WTC11 (cell line): ENCODE results near the gene FCHSD1. TPM values are rescaled to one million over a fixed set of nuclear protein-coding genes. Genes with fewer than 3 reads are reported as not detected.
A peak's percentile ranks its signal among the peaks of the same experiment; 100 is the strongest.

Experiments used
- ATAC-seq: fragments of 200-7000 bp; cut with Tn5 transposase; 2 replicates; pipeline ENCODE4 v1.10.0; 2021; ENCODE audit warnings: mild to moderate bottlenecking, moderate library complexity
- CTCF ChIA-PET: fragments of 300-600 bp; sonication (Branson Sonifier 250); formaldehyde crosslinking; loops from one replicate; lab custom pipeline; 2021; ENCODE audit warnings: antibody characterized with exemption; lab: Charles Lee
- POLR2A ChIA-PET: fragments of 350-600 bp; sonication (Branson Sonifier 250); formaldehyde crosslinking; loops from one replicate; lab custom pipeline; 2021; ENCODE audit warnings: antibody characterized with exemption; lab: Charles Lee
- DNase-seq: peaks from one replicate; pipeline ENCODE4 v3.0.0; 2021; ENCODE audit warnings: low spot score
- H3K27ac Mint-ChIP-seq: 2 replicates; pipeline ENCODE4 v1.8.0; 2021; ENCODE audit warnings: mixed read lengths
- H3K27me3 Mint-ChIP-seq: 2 replicates; pipeline ENCODE4 v1.8.0; 2021; ENCODE audit warnings: low read depth, mild to moderate bottlenecking, moderate library complexity, mixed read lengths
- H3K36me3 Mint-ChIP-seq: 2 replicates; pipeline ENCODE4 v1.8.0; 2021; ENCODE audit warnings: mixed read lengths
- H3K4me1 Mint-ChIP-seq: 2 replicates; pipeline ENCODE4 v1.8.0; 2022; ENCODE audit warnings: mixed read lengths
- H3K4me3 Mint-ChIP-seq: 2 replicates; pipeline ENCODE4 v1.8.0; 2021; ENCODE audit warnings: mild to moderate bottlenecking, moderate library complexity, mixed read lengths
- H3K9me3 Mint-ChIP-seq: 2 replicates; pipeline ENCODE4 v1.8.0; 2021; ENCODE audit warnings: mixed read lengths
- EMX1 ChIP-seq: fragments of 250-450 bp; sonication (Bioruptor Pico); IDR thresholded peaks from 2 replicates; pipeline ENCODE4 v1.8.0; 2021; ENCODE audit warnings: mild to moderate bottlenecking
- GABPB1 ChIP-seq: sonication (generic); formaldehyde crosslinking; IDR thresholded peaks from 2 replicates; pipeline ENCODE4 v1.8.1; 2023; ENCODE audit warnings: mild to moderate bottlenecking, missing genetic modification reagents
- NFYB ChIP-seq: sonication (generic); formaldehyde crosslinking; conservative IDR thresholded peaks from 2 replicates; pipeline ENCODE4 v1.8.0; 2022; ENCODE audit warnings: low read depth, missing genetic modification reagents
- NR1H2 ChIP-seq: sonication (generic); formaldehyde crosslinking; IDR thresholded peaks from 2 replicates; pipeline ENCODE4 v1.9.0; 2021; ENCODE audit warnings: mild to moderate bottlenecking, moderate library complexity, missing genetic modification reagents
- ZBTB21 ChIP-seq: sonication (generic); formaldehyde crosslinking; IDR thresholded peaks from 2 replicates; pipeline ENCODE4 v1.8.1; 2023; ENCODE audit warnings: mild to moderate bottlenecking, missing genetic modification reagents, borderline replicate concordance
- ZNF263 ChIP-seq: sonication (generic); formaldehyde crosslinking; IDR thresholded peaks from 2 replicates; pipeline ENCODE4 v1.8.1; 2022; ENCODE audit warnings: low read depth, mild to moderate bottlenecking, moderate library complexity, missing genetic modification reagents
- total RNA-seq: library from RNA; stranded (reverse); gene quantifications from 3 replicates; pipeline ENCODE4 v1.2.3, GENCODE V29; 2021
- TF ChIP-seq, protein P1 (sequence below): sonication (generic); formaldehyde crosslinking; conservative IDR thresholded peaks from 2 replicates; pipeline ENCODE4 v1.8.1; 2022; ENCODE audit warnings: mild to moderate bottlenecking, missing genetic modification reagents

The FCHSD1 gene
- total RNA-seq, 1 experiment from 2014 or later = 50.3 TPM

DNA sequence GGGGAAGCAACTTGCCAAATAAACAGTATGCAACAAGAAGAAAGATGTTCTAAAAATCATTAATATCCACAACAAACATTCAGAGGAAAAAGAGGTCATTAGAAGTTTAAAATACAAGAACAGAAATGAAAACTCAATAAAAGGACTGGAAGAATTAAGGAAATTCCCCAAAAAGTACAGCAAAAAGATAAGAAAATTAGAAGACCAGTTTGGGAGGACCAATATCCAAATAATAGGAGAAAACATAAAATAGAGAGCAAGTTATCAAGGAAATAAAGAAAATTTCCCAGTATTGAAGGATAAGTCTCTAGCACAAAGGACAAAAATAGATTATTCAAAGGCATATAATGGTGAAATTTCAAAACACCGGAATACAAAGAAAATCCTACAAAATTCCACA, 54.4 kb downstream of the FCHSD1 start:
- CTCF ChIA-PET = interaction anchor here (1.1 to 3.4 kb wide), 4 partner anchors 23 to 54 kb away, joined by 3 to 24 read pairs (median 7); partner anchors contain the start of genes DIAPH1 and FCHSD1
- H3K36me3 Mint-ChIP-seq = no peaks in the 10 kb centered on the region
- no peak for TF ChIP-seq EMX1 (CRISPR knock-in tag)
- no peak for TF ChIP-seq ZNF263 (CRISPR knock-in tag)
- TF ChIP-seq, protein P1, sequence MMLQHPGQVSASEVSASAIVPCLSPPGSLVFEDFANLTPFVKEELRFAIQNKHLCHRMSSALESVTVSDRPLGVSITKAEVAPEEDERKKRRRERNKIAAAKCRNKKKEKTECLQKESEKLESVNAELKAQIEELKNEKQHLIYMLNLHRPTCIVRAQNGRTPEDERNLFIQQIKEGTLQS (CRISPR knock-in tag) = no peak
- TF ChIP-seq NR1H2 (CRISPR knock-in tag) = no peak
- TF ChIP-seq, all 79 proteins: peak for 0
- Mint-ChIP-seq H3K27me3 (no peaks in the 10 kb centered on the region), H3K9me3 (no peaks in the 10 kb centered on the region), H3K4me3 (no peak overlapping the region), H3K4me1 (no peaks in the 10 kb centered on the region), H3K27ac (no peak overlapping the region)
- DNase-seq (no peak), ATAC-seq (no peak)
- POLR2A ChIA-PET = no interaction called here

DNA sequence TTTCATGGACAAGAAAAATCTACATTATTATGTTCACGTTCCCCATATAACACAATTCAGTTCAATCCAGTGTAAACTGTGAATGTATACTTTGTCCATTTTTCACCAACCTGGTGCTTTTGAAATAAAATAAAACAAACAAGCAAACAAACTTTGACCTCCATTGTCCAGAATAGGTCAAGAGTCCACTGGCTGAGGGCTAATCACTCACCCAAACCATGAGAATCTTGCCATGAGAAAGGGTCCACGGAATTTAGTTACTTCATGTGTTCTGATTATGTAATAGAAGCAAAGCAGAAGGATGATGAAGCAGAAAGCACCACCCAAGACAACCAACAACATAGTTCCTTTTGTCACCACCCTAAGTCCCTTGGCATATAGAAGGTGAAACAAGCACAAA, 61.1 kb downstream of the FCHSD1 start:
- no peak for DNase-seq
- no peak overlapping the region for H3K4me3 Mint-ChIP-seq
- TF ChIP-seq GABPB1 (CRISPR knock-in tag) (0 out of 2 replicates have a peak, but pooled peaks have one; percentile 31), ZBTB21 (CRISPR knock-in tag) (no peak), NFYB (no peak)
- CTCF ChIA-PET = interaction anchor here (1.2 to 2.2 kb wide), 3 partner anchors 29 to 61 kb away, joined by 3 to 13 read pairs (median 4); partner anchors contain the start of genes DIAPH1 and FCHSD1
- H3K9me3 Mint-ChIP-seq = no peaks in the 10 kb centered on the region
- H3K27ac Mint-ChIP-seq = no peak overlapping the region
- ATAC-seq = no peak
- H3K27me3 Mint-ChIP-seq = no peaks in the 10 kb centered on the region
- peaks cover 12% of the 10 kb centered on the region for H3K36me3 Mint-ChIP-seq
- no peaks in the 10 kb centered on the region for H3K4me1 Mint-ChIP-seq
- POLR2A ChIA-PET = no interaction called here

Other genes starting within 250 kb of the FCHSD1 start
- gene PCDHGA9, start 248.6 kb downstream of the FCHSD1 start, total RNA-seq = 1.9 to 2.9 TPM (median 2.3 TPM) in 3 replicates
- gene PCDHGB6, start 243.4 kb downstream of the FCHSD1 start, total RNA-seq = 6.0 to 6.7 TPM (median 6.1 TPM) in 3 replicates
- 10.7 to 11.9 TPM (median 11.0 TPM) in 3 replicates for gene PCDHGA10, start 238.4 kb downstream of the FCHSD1 start, total RNA-seq
- 10.5 to 11.2 TPM (median 10.7 TPM) in 3 replicates for gene PCDHGB7, start 233.7 kb downstream of the FCHSD1 start, total RNA-seq
- 7.0 to 8.4 TPM (median 7.1 TPM) in 3 replicates for gene PCDHGA11, start 230.4 kb downstream of the FCHSD1 start, total RNA-seq
- 1.6 to 2.1 TPM (median 1.9 TPM) in 3 replicates for gene PCDHGA12, start 220.9 kb downstream of the FCHSD1 start, total RNA-seq
- 28.1 to 29.4 TPM (median 29.1 TPM) in 3 replicates for gene PCDHGC3, start 175.5 kb downstream of the FCHSD1 start, total RNA-seq
- gene PCDHGC4, start 166.4 kb downstream of the FCHSD1 start, total RNA-seq = 4.5 to 6.1 TPM (median 5.1 TPM) in 3 replicates
- 1.1 to 1.5 TPM (median 1.1 TPM) in 3 replicates for gene PCDHGC5, start 162.3 kb downstream of the FCHSD1 start, total RNA-seq
- 90.9 to 109 TPM (median 96.0 TPM) in 3 replicates for gene DIAPH1, start 32.4 kb downstream of the FCHSD1 start, total RNA-seq
- 84.7 to 96.2 TPM (median 94.5 TPM) in 3 replicates for gene HDAC3, start 14.6 kb downstream of the FCHSD1 start, total RNA-seq
- 19.3 to 23.8 TPM (median 21.4 TPM) in 3 replicates for gene RELL2, start 14.4 kb downstream of the FCHSD1 start, total RNA-seq
- 51.2 to 60.4 TPM (median 53.4 TPM) in 3 replicates for gene ARAP3, start 30.8 kb upstream of the FCHSD1 start, total RNA-seq
- 105 to 108 TPM (median 108 TPM) in 3 replicates for gene PCDH1, start 227.0 kb upstream of the FCHSD1 start, total RNA-seq